Right cardiac atrium (tissue), 5 donors: Measurements from ENCODE around the gene SRSF11. TPM values are rescaled to one million over a fixed set of nuclear protein-coding genes. Genes with fewer than 3 reads are reported as not detected.

Experiments used
- ATAC-seq, 2 donors: fragments of 200-7000 bp; cut with Tn5 transposase; one replicate each; pipeline versions ENCODE4 v1.8.0 to v1.9.1; 2020; ENCODE audit warnings: moderate library complexity in 2 of 2, mild to moderate bottlenecking in 1 of 2
- DNase-seq, 3 donors: peaks; one replicate each; pipeline ENCODE4 v3.0.0-alpha.2; 2020
- H3K27ac ChIP-seq: one replicate; pipeline ENCODE4 v1.5.1; 2013; ENCODE audit warnings: mild to moderate bottlenecking, low read length, control low read depth, moderate library complexity
- H3K27me3 ChIP-seq: one replicate; pipeline ENCODE4 v1.6.1; 2013; ENCODE audit not compliant: control insufficient read depth, insufficient read depth
- H3K4me1 ChIP-seq: one replicate; pipeline ENCODE4 v1.6.1; 2013; ENCODE audit warnings: low read length; ENCODE audit not compliant: control insufficient read depth, insufficient read depth
- H3K4me3 ChIP-seq: one replicate; pipeline ENCODE4 v1.5.1; 2013; ENCODE audit warnings: low read length, control low read depth
- H3K9me3 ChIP-seq: one replicate; pipeline ENCODE4 v1.6.1; 2013; ENCODE audit warnings: low read length; ENCODE audit not compliant: control insufficient read depth
- WGBS: extraction: QIAGEN DNeasy Blood & Tissue Kit; methylation state at CpG from one replicate; pipeline ENCODE4 v1.1.7; 2013; 5-methylcytosine and 5-hydroxymethylcytosine counted together
- intact Hi-C, 4 donors: fragments of 100-400 bp; cut with DNase I; formaldehyde crosslinking; loops; one replicate each; pipeline versions ENCODE4 v1.11.0 to v1.14.0; 2022 to 2023
- polyA plus RNA-seq: library from polyadenylated mRNA; stranded (reverse); fragments of 200-250 nt; gene quantifications from one replicate; pipeline ENCODE4 v1.2.3, GENCODE V29; 2013
- total RNA-seq, 4 donors: library from RNA; stranded (reverse); fragmentation: NEBNext Ultra II Directional; extraction: Animal tissue kit (Norgen Biotek cat#: 25700); gene quantifications; one replicate each; pipeline ENCODE4 v1.2.1, GENCODE V29; 2021
- donor health status: healthy with polysubstance abuse.
- donor health status: DM: no; HTN: yes; CAD: no.
- donor health status: DM: no; HTN: no; CAD: no.
- donor health status: DM: no; HTN: yes; CAD: no; lungs with severe emphysema.
- donor health status: DM: yes; HTN: yes; CAD: no.

Gene SRSF11
- total and polyA plus RNA-seq, 5 donors = 56.5 to 81.4 (median 64.1) TPM

DNA sequence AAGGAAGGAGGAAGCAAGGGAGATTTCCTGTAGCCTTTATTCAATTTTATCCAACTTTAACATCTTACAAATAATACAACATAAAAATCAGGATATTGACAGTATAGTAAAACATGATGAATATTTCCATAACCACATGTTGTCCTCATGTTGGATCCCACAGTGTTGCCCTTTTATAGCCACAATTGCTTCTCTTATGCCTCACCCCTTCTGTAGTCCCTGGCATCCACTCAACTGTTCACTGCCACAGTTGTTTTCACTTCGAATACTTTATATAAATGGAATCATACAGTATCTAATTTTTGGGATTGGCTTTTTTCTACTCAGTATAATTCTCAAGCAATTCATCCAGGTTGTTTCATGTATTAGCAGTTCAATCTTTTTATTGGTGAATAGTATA lies 44.8 kb downstream of the SRSF11 start:
- Histone ChIP-seq H3K27ac (no peak overlapping the region), H3K27me3 (no peaks in the 10 kb centered on the region), H3K4me3 (no peak overlapping the region), H3K9me3 (no peaks in the 10 kb centered on the region), H3K4me1 (peaks cover 4% of the 10 kb centered on the region)
- DNase-seq = no peak
- intact Hi-C loops = no loop called here
- no peak for ATAC-seq
- WGBS = 87% methylated on average over 1 of the region's 1 CpG

DNA sequence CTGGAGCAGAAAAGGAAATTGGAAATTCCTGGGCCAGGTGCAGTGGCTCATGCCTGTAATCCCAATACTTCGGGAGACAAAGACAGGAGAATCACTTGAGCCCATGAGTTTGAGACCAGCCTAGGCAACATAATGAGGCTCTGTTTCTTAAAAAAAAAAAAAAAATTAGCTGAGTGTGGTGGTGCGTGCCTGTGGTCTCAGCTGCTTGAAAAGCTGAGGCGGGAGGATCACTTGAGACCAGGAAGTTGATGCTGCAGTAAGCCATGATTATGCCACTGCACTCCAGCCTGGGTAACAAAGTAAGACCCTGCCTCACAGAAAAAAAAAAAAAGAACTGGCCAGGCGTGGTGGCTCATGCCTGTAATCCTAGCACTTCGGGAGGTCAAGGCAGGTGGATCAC lies 56.7 kb downstream of the SRSF11 start:
- 97% methylated on average over 5 of the region's 5 CpGs for WGBS
- DNase-seq = no peak
- no peak for ATAC-seq

DNA sequence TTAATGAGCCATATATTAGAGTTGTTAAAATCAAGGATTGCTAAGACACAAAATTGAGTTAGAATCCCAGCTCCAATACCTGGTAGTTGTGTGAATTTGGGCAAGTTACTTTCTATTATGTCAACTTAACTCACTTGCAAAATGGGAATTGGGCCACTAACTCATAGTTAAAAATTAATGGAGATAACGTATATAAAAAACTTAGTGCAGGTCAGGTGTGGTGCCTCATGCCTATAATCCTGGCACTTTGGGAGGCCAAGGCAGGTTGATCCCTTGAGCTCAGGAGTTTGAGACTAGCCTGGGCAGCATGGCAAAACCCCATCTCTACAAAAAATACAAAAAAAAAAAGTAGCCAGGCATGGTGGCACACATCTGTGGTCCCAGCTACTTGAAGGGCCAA lies 57.5 kb downstream of the SRSF11 start:
- Histone ChIP-seq H3K4me1 (no peaks in the 10 kb centered on the region), H3K9me3 (no peaks in the 10 kb centered on the region), H3K27me3 (no peaks in the 10 kb centered on the region), H3K27ac (no peak overlapping the region), H3K4me3 (no peak overlapping the region)
- intact Hi-C loops = no loop called here
- DNase-seq = no peak
- WGBS = 96% methylated on average over 1 of the region's 1 CpG
- no peak for ATAC-seq

More for the DNA sequence above, 56.7 kb downstream of the SRSF11 start:
- Histone ChIP-seq H3K4me3 (no peak overlapping the region), H3K27ac (no peak overlapping the region), H3K4me1 (no peaks in the 10 kb centered on the region), H3K27me3 (no peaks in the 10 kb centered on the region), H3K9me3 (no peaks in the 10 kb centered on the region)
- intact Hi-C loops = no loop called here

DNA sequence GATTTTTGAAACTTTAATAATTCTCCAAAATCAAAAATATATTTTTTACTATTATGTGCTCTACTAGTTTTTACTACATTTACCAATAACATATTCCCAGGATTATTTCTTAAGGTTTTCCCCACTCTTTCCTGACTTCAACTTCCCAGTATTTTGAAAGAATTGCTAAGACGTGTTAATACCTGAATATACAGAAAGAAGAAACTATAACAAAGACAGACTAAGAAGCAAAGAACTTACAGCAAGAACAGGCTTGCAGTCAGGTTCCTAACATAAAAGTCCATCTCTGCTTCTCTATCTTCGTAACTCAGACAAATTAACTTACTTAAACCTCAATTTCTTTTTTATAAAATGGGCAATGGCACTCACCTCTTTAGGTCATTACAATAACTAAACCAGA lies 63.2 kb downstream of the SRSF11 start:
- no peak for ATAC-seq
- 97% methylated on average over 2 of the region's 2 CpGs for WGBS
- Histone ChIP-seq H3K9me3 (no peaks in the 10 kb centered on the region), H3K27ac (no peak overlapping the region), H3K4me3 (no peak overlapping the region), H3K4me1 (peaks cover 1% of the 10 kb centered on the region), H3K27me3 (no peaks in the 10 kb centered on the region)
- intact Hi-C loops = no loop called here
- no peak for DNase-seq

DNA sequence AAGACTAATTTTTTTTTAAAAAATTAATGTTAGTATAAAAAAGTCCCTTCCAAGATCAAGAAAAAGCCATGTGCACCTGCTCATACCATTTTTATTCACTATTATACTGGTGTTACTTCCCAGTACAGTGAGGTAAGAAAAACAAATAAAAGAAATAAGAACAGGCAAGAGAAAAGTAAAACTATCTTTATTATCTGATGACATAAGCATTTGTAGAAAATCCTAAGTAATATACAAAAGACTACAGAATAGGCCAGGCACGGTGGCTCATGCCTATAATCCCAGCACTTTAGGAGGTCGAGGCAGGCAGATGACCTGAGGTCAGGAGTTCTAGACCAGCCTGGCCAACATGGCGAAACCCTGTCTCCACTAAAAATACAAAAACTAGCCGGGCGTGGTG lies 65.3 kb downstream of the SRSF11 start:
- ATAC-seq (no peak), DNase-seq (no peak)
- Histone ChIP-seq H3K9me3 (no peaks in the 10 kb centered on the region), H3K27ac (no peak overlapping the region), H3K4me1 (peaks cover 1% of the 10 kb centered on the region), H3K4me3 (no peak overlapping the region), H3K27me3 (no peaks in the 10 kb centered on the region)
- 73% methylated on average over 5 of the region's 5 CpGs for WGBS
- intact Hi-C loops = no loop called here

DNA sequence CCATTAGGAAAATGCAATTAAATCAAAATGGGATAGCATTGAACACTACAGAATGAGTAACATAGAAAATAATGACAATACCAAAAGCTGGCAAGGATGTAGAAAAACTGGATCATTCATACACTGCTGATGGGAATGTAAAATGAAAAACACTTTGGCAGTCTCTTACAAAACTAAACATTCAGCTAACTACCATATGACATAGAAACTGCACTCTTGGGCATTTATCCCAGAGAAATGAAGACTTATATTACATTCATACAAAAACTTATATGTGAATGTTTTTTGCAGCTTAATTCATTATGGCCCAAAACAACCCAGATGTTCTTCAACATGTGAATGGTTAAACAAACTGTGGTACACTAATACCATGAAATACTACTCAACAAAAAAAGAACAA lies 67.0 kb downstream of the SRSF11 start:
- intact Hi-C loops = no loop called here
- DNase-seq (no peak), ATAC-seq (no peak)
- Histone ChIP-seq H3K27me3 (no peaks in the 10 kb centered on the region), H3K27ac (no peak overlapping the region), H3K9me3 (no peaks in the 10 kb centered on the region), H3K4me3 (no peak overlapping the region), H3K4me1 (peaks cover 1% of the 10 kb centered on the region)

DNA sequence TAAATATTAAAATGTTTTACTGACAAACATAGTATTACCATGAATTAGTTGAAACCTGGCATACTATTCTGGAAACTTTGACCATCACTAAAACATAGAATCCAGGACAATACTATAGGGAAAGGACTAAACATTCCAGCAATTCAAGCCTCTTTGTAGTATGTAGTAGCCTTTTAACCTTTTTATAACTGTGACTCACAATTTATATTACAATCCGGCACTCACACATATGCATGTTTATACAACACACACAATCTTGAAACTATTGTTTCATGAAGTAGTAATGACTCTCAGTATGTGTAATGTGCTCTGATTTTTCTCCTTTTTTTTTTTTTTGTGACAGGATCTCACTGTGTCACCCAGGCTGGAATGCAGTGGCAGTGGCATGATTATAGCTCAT lies 69.0 kb downstream of the SRSF11 start:
- Histone ChIP-seq H3K4me1 (peaks cover 1% of the 10 kb centered on the region), H3K9me3 (no peaks in the 10 kb centered on the region), H3K27ac (no peak overlapping the region), H3K4me3 (no peak overlapping the region), H3K27me3 (no peaks in the 10 kb centered on the region)
- ATAC-seq = no peak
- no peak for DNase-seq
- 88% methylated on average over 1 of the region's 1 CpG for WGBS
- intact Hi-C loops = no loop called here

DNA sequence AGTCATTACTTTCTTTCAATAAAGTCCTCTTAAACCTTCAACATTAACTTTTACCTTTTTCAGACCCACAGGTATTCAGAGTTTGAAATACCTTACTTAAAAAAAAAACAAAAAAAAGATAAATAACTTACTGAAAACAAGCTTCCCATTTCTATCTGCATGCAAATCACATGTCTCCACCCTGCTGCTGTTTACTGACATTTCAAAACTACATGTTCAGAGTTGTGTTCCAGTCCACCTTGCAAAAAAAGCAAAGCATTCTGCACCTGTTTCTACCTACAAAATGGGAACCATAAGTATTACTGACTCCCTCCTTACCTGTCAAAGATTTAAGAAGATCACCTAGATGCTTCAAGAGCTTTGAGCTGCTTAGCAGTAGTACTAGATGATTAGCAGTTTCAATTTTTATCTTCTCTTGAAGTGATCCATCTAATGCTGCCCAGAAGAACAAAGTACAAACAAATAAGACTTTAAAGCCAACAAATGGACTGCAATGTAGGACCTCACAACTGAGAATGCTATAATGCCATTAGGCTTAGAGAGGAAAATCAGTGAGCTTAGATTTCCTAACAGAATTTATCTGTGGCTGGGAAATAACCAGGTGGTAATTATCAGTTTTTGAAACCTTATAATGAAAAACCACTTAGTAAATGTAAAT lies 72.1 kb downstream of the SRSF11 start:
- no peaks in the 10 kb centered on the region for H3K27me3 ChIP-seq
- H3K4me1 ChIP-seq = peaks cover 1% of the 10 kb centered on the region
- intact Hi-C loops = no loop called here
- ATAC-seq = no peak
- no peak overlapping the region for H3K27ac ChIP-seq
- no peaks in the 10 kb centered on the region for H3K9me3 ChIP-seq
- H3K4me3 ChIP-seq = no peak overlapping the region
- no peak for DNase-seq

DNA sequence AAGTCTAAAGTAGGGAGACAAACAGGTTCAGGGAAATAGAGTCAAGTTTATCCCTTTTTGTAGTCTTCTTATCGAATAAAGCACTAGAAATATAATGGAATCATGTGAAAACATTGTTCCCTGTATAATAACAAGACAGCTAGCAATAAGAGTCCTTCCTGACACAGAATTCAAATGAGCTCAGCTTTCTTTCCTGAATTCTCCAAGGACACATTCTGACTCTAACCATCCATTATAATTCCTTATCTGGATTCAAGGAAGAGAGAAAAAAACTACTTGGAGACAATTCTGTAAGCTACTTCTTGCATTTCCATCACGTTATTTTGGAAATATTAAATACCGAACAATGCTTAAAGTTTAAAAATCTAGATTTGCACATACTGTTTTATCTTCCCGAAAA lies 74.6 kb downstream of the SRSF11 start:
- 63% methylated on average over 4 of the region's 4 CpGs for WGBS
- H3K27me3 ChIP-seq = no peaks in the 10 kb centered on the region
- H3K4me1 ChIP-seq = no peaks in the 10 kb centered on the region
- DNase-seq (no peak), ATAC-seq (no peak)
- no peak overlapping the region for H3K4me3 ChIP-seq
- H3K27ac ChIP-seq = no peak overlapping the region
- H3K9me3 ChIP-seq = no peaks in the 10 kb centered on the region
- intact Hi-C loops = no loop called here

DNA sequence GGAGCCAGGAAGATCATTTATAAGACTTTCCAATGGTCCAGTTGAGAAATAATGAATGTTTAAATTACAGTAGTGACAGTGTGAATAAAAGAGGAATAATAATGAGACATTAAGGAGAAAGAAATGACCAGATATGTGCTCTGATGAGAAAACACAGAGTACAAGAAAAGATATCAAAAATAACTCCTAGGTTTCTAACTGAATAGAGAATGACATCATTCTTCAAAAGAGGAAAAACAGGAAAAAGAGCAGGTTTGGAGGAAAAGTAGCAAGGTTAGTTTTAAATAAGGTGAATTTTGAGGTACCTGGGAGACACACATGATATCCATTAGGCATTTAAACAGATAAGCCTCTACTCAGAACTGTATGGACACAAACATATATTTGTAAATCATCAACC lies 78.3 kb downstream of the SRSF11 start:
- Histone ChIP-seq H3K27me3 (no peaks in the 10 kb centered on the region), H3K27ac (no peak overlapping the region), H3K4me1 (no peaks in the 10 kb centered on the region), H3K9me3 (no peaks in the 10 kb centered on the region), H3K4me3 (no peak overlapping the region)
- DNase-seq = no peak
- ATAC-seq = no peak
- intact Hi-C loops = no loop called here
